Kidney epithelial cell (primary cell): ENCODE data around the gene CSGALNACT2. TPM values are rescaled to one million over a fixed set of nuclear protein-coding genes. Genes with fewer than 3 reads are reported as not detected.

Experiments
- DNase-seq: peaks from one replicate; pipeline ENCODE4 v3.0.0-alpha.2; 2010; ENCODE audit warnings: low read depth
- H3K27me3 ChIP-seq: 2 replicates; pipeline ENCODE4 v1.6.0; 2011; ENCODE audit warnings: low read length; ENCODE audit not compliant: control insufficient read depth, insufficient read depth
- H3K36me3 ChIP-seq: 2 replicates; pipeline ENCODE4 v1.5.1; 2011; ENCODE audit warnings: low read length; ENCODE audit not compliant: control insufficient read depth, insufficient read depth
- H3K4me3 ChIP-seq: 2 replicates; pipeline ENCODE4 v1.5.1; 2011; ENCODE audit warnings: low read depth, mild to moderate bottlenecking, control low read depth, low read length
- CTCF ChIP-seq: IDR thresholded peaks from 2 replicates; pipeline ENCODE4 v1.5.1; 2011; ENCODE audit warnings: mild to moderate bottlenecking, moderate library complexity, low read length, control low read depth, inconsistent platforms; ENCODE audit not compliant: insufficient read depth, poor library complexity, severe bottlenecking
- total RNA-seq: library from RNA; depleted of rRNA; stranded (reverse); fragments of >200 nt; gene quantifications from 2 replicates; pipeline ENCODE4 v1.2.3, GENCODE V29; 2015

The CSGALNACT2 gene
- total RNA-seq, 1 donor from 2014 or later, result 17.3 TPM

DNA sequence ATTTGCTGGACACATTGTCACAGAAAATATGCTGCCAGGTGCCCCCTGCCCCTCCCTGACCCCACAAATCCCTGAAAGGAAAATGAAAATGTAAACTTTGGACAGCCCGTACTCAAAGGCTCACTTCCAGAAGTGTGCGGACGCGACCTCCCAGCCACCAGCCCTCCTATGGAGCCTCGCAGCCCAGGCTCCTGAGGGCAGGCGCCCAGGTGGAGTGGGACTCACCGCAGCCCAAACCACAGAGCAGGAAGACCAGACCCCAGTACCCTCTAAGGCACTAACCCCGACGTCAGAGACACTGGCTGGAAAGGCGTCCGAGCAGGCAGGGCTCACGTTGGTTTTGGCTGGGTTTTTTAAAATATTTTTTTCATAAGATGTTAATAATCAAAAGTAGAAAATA is 57.3 kb downstream of the CSGALNACT2 start:
- no peaks in the 10 kb centered on the region for H3K36me3 ChIP-seq

DNA sequence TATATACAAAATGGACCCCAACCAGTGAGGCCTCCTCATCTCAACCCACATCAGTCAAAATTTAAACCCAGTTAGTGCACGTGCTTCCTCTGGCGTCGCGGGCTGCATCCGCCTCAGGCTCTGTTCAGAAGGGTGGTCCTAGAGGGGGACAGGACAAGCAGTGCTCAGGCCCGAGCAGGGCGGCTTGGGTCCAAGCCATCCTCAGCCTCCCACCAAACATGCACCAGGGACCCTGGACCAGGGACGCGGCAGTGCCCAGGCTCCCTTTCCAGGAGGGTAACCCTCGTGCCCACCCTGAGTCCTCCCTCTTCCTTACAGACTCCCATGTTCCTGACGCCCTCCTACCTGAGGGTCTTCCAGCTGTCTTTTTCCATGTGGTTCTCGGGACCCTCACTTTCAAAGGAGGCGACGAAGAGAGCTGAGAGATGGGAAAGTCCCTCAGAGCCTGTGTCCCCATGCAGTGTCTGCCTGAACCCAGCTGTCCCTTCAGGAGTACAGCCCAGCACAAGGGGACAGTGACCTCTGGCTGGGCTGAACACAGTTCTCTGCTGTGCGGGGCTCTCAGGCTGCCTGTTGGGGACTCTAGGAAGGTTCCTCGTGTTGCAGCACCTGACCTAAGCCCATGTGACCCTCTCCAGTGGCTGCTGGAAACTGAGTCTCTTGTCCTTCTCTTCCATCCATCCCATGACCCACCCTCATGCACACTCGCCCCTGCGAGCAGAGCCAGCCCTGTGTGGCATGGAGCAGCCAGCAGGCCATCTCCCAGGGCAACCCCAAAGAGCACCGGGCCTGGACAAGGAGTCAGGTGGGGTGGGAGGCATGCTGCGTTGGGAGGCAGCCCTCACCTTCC is 58.1 kb downstream of the CSGALNACT2 start:
- DNase-seq, result no peak
- no peaks in the 10 kb centered on the region for H3K27me3 ChIP-seq
- no peak for TF ChIP-seq CTCF
- H3K4me3 ChIP-seq, result no peak overlapping the region
- no peaks in the 10 kb centered on the region for H3K36me3 ChIP-seq

More for the DNA sequence above, 57.3 kb downstream of the CSGALNACT2 start:
- no peak overlapping the region for H3K4me3 ChIP-seq
- no peak for TF ChIP-seq CTCF
- H3K27me3 ChIP-seq, result no peaks in the 10 kb centered on the region
- DNase-seq, result no peak

DNA sequence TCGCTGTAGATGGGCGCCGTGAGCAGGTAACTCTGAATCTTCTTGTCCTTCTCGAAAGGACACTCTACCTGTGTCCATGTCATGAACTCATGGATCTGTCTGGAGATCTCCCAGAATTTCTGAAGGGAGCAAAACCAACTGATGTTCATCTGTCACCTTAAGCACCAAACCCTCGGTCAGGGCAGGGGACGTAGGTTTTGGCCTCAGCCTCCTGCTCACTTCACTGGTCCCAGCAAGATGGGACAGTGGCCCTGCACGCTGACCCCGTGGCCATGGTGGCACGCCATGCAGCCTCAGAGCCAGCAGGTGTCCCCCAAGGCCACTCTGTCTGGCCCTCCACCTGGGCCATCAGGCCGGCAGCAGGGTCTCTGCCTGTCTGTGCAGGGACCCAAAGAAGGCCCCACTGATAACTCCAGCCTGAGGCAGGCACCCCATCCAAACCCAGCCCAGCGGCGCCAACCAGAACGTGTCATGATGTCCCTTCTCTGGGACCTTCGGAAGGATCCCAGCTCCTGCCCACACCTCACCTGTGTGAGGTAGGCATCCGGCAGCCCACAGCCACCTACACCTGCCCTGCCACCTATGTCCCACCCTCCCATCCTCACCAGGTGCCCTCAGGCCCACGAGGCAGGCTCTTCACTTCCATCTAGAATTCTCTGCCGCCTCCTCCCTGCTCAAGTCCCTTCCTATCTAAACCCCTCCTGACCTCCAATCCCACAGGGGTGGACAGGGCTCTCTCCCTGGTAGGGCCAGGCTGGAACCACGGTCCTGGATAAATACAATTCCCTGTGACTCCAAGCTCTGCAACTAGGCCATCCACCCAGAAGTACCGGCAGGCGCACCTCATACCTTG is 59.0 kb downstream of the CSGALNACT2 start:
- H3K4me3 ChIP-seq, result no peak overlapping the region
- no peak for DNase-seq
- peaks cover 2% of the 10 kb centered on the region for H3K27me3 ChIP-seq
- TF ChIP-seq CTCF, result no peak
- no peaks in the 10 kb centered on the region for H3K36me3 ChIP-seq

DNA sequence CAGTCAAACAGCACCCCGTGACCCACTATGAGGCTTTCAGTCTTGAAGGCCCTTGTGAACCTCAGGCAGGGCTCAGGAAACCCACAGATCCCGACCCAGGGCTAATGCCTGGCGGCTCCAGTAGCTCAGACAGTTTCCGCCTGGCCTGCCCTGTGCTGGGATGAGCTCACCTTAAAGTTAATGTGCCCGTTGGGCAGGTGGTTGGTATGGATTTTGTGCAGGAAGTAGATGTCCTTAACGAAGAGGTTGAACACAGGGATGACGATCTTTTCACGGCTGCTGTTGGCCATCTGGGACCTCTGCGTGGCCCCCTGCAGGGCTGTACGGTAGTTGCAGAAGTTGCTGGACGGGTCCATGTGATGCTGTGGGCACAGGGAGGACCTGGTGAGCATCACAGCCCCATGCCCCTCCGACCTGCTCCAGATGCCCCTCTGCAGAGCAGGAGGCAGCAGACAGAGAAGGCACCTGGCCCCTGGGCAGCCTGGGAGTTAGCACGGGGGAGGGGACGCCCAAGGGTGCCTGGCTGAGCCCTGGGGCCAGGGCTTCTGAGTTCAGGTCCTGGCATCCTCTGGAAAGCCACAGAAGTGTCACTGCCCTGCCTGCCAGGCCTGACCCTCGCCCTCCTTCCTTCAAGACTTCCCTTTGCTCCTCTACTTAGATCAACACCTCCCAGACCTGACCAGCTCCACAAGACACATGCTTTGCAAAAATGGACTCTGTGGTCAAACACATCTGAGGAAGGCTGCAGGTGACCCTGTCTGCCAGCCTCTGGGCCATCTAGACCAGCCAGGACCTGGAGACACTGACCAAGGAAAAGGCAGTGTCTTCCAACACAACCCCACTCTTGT is 59.8 kb downstream of the CSGALNACT2 start:
- peaks cover 2% of the 10 kb centered on the region for H3K27me3 ChIP-seq
- peak; percentile 40 for TF ChIP-seq CTCF
- no peak overlapping the region for H3K4me3 ChIP-seq
- no peaks in the 10 kb centered on the region for H3K36me3 ChIP-seq
- DNase-seq, result no peak

DNA sequence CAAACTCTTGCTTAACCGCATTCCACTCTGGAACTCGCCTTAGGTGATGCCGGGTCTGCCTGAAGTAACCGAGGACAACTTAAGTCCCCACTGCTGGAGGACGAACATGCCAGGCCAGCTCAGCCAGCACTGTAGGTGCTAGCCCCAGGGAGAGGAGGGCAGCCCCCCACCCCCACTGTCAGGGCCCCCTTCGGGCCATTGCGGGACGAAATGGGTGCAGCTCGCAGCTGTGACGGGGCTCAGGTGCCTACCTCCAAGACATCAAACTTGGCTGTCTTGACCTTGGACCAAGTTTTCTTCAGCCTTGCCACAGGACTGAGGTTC is 60.4 kb downstream of the CSGALNACT2 start:
- Histone ChIP-seq H3K4me3 (no peak overlapping the region), H3K27me3 (peaks cover 2% of the 10 kb centered on the region), H3K36me3 (no peaks in the 10 kb centered on the region)
- TF ChIP-seq CTCF, result no peak
- no peak for DNase-seq
